Kidney (tissue), 14 donors: ENCODE measurements around the gene ZBTB46. TPM values are rescaled to one million over a fixed set of nuclear protein-coding genes. Genes with fewer than 3 reads are reported as not detected.
"Not testable (repeated sequence)": the region's sequence is repeated elsewhere in the genome, so short reads cannot be mapped to it uniquely, and the experiment has no call there.

Experiments
- DNase-seq, 5 donors: peaks; one replicate each; pipeline ENCODE4 v3.0.0-alpha.2; 2013 to 2020
- FAIRE-seq: peaks from 2 replicates; lab custom pipeline; 2012; peaks lifted over from hg19 to GRCh38; lab: Jason Lieb, UNC
- H3K27ac ChIP-seq, 2 donors: one replicate each; pipeline ENCODE4 v1.7.0; 2013; ENCODE audit warnings: low read depth in 2 of 2, low read length in 2 of 2, inconsistent platforms in 1 of 2
- H3K27me3 ChIP-seq: one replicate; pipeline ENCODE4 v1.7.1; 2013; ENCODE audit warnings: low read length, inconsistent platforms; ENCODE audit not compliant: control insufficient read depth, insufficient read depth
- H3K36me3 ChIP-seq, 3 donors: one replicate each; pipeline versions ENCODE4 v1.7.0 to v1.7.1; 2013; ENCODE audit warnings: low read length in 3 of 3, control low read depth in 1 of 3, inconsistent platforms in 1 of 3; ENCODE audit not compliant: insufficient read depth in 3 of 3, control insufficient read depth in 2 of 3
- H3K4me1 ChIP-seq, 3 donors: one replicate each; pipeline versions ENCODE4 v1.7.0 to v1.7.1; 2013; ENCODE audit warnings: low read length in 3 of 3, inconsistent platforms in 1 of 3, low read depth in 1 of 3; ENCODE audit not compliant: control insufficient read depth in 2 of 3, insufficient read depth in 2 of 3
- H3K4me3 ChIP-seq, 3 donors: one replicate each; pipeline versions ENCODE4 v1.7.0 to v1.8.1; 2013; ENCODE audit warnings: low read length in 3 of 3, control low read depth in 1 of 3, inconsistent platforms in 1 of 3
- H3K9ac ChIP-seq, 3 donors: one replicate each; pipeline versions ENCODE4 v1.7.0 to v1.7.1; 2013; ENCODE audit warnings: low read length in 3 of 3, control low read depth in 1 of 3, inconsistent platforms in 1 of 3
- H3K9me3 ChIP-seq, 3 donors: one replicate each; pipeline versions ENCODE4 v1.7.0 to v1.7.1; 2013; ENCODE audit warnings: low read length in 3 of 3, control low read depth in 1 of 3, inconsistent platforms in 1 of 3; ENCODE audit not compliant: control insufficient read depth in 2 of 3, insufficient read depth in 1 of 3
- CTCF ChIP-seq: IDR thresholded peaks from 3 replicates; pipeline ENCODE4 v1.5.1; 2012; ENCODE audit warnings: mild to moderate bottlenecking, moderate library complexity, borderline replicate concordance; ENCODE audit not compliant: insufficient read depth; ENCODE audit errors: extremely low read depth
- intact Hi-C: fragments of 100-400 bp; cut with DNase I; formaldehyde crosslinking; loops from one replicate; pipeline ENCODE4 v1.11.1; 2022
- polyA plus RNA-seq: library from polyadenylated mRNA; stranded (reverse); fragments of 350-450 nt; fragmentation: Illumina TruSeq; extraction: RNeasy Lipid Tissue Mini Kit (QIAGEN cat#74804); gene quantifications from one replicate; pipeline ENCODE4 v1.2.3, GENCODE V29; 2014; ENCODE audit warnings: low read depth, low replicate concordance; ENCODE audit not compliant: insufficient read depth
- total RNA-seq: library from RNA; stranded (reverse); fragmentation: NEBNext Ultra II Directional; extraction: Animal tissue kit (Norgen Biotek cat#: 25700); gene quantifications from one replicate; pipeline ENCODE4 v1.2.1, GENCODE V29; 2021
- donor health status: control.
- donor health status: control.
- donor health status: control.
- donor health status: control.
- donor health status: control.
- donor health status: DM: yes; HTN: yes; CAD: no.
- donor health status: Normal renal cell carcinoma (clear cell type).

The ZBTB46 gene
- total and polyA plus RNA-seq, 2 donors from 2014 or later = 4.5 to 24.0 TPM

GRCh38 chr20:63732118-63733095 is 98.7 kb downstream of the ZBTB46 start:
- Histone ChIP-seq H3K27ac (no peak overlapping the region), H3K9ac (no peak overlapping the region), H3K4me1 (peaks cover 0 to 17% (median 3%) of the 10 kb centered on the region in 3 donors), H3K4me3 (peak overlapping the region in 1 of 3 donors; percentile 13), H3K27me3 (no peaks in the 10 kb centered on the region), H3K9me3 (no peaks in the 10 kb centered on the region), H3K36me3 (peaks cover 4 to 8% (median 6%) of the 10 kb centered on the region in 3 donors)
- intact Hi-C loops = no loop called here
- no peak for TF ChIP-seq CTCF
- no peak for FAIRE-seq
- DNase-seq = no peak

GRCh38 chr20:63731410-63731809 is 99.7 kb downstream of the ZBTB46 start:
- intact Hi-C loops = no loop called here
- Histone ChIP-seq H3K4me3 (no peak overlapping the region), H3K9ac (no peak overlapping the region), H3K36me3 (peaks cover 4 to 8% (median 6%) of the 10 kb centered on the region in 3 donors), H3K27ac (no peak overlapping the region), H3K27me3 (no peaks in the 10 kb centered on the region), H3K4me1 (peaks cover 0 to 17% (median 6%) of the 10 kb centered on the region in 3 donors), H3K9me3 (no peaks in the 10 kb centered on the region)
- FAIRE-seq = no peak
- no peak for TF ChIP-seq CTCF
- DNase-seq = no peak

- H3K9ac ChIP-seq, H3K4me3 ChIP-seq, H3K36me3 ChIP-seq, FAIRE-seq, DNase-seq, H3K9me3 ChIP-seq, H3K27me3 ChIP-seq, H3K27ac ChIP-seq, intact Hi-C loops: not testable (repeated sequence)
- peaks cover 0 to 17% (median 6%) of the 10 kb centered on the region in 3 donors for H3K4me1 ChIP-seq
Observed at GRCh38 chr20:63730189-63730733, 100.8 kb downstream of the ZBTB46 start.

- H3K36me3 ChIP-seq, H3K27me3 ChIP-seq, FAIRE-seq, DNase-seq, H3K9me3 ChIP-seq, H3K27ac ChIP-seq, H3K9ac ChIP-seq, H3K4me3 ChIP-seq, H3K4me1 ChIP-seq, intact Hi-C loops: not testable (repeated sequence)
Observed at GRCh38 chr20:63722967-63723622, 108.0 kb downstream of the ZBTB46 start.
